HG02623 (cell line): Measurements from ENCODE around the gene GRIK4.
"Not testable (repeated sequence)": the region's sequence is repeated elsewhere in the genome, so short reads cannot be mapped to it uniquely, and the experiment has no call there.

ENCODE experiments used
- ATAC-seq: cut with Tn5 transposase; IDR thresholded peaks from one replicate; pipeline ENCODE4 v1.9.1; 2021; ENCODE audit warnings: moderate library complexity; ENCODE audit not compliant: unreplicated experiment

Gene GRIK4

DNA sequence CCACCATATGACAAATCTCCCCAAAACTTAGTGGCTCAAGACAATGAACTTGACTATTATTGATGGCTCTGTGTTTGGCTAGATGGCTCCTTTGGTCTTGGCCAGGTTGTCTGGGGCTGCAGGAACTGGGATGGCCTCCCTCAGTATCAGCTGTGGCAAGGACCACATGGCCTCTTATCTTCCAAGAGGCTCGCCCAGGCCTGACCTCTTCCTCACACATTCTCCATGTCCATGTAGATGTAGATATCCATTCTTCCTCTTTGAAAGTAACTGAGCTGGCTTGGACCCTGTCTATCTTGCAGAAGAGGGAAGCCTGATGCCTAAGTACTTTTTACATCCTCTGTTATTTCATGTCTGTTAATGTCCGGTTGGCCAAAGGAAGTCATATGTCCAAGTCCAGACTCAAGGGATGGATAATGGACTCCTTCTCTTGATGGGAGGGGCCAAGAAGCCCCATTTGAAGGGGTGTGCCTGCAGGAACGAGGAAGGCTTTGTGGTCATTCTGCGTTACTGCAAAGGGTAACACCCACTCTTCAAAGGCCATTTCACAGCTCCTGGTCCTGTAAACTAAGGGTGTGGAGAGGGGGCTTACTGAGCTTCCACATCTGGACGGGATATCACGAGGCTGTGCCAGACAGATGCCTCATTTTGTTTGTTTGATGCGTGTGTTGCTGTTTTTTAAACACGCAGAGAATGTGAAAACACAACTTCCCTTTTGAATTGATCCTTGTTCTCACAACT, 87.1 kb downstream of the GRIK4 start:
- ATAC-seq: no peak

DNA sequence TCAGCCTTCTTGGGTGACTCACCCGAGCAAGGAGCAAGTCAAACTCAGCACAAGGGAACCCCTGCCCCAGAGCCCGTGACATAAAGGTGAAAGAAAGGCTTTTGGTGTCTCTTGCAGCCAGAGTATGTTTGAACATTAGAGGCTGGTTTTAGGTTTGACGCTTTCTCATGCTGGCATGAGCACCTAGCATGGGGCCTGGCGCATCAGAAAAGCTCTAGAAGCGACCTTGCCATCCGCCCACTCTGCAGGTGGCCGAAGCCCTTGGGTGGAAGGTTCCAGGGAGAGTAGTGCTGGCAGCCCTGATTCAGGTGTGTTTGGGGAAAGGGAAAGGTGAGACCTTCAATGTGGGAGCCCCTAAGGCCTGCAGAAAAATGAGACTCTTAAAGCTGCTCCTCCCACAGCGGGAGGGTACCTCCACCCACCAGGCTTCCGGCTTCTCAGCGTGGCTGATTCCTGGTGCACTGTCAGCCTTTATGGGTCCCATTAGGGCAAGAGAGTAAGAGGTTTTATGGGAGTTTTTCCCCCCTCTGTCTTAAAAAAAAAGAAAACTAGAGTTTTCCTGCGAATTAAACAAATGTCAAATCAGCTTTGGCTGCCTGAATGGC, 88.4 kb downstream of the GRIK4 start:
- ATAC-seq: no peak

DNA sequence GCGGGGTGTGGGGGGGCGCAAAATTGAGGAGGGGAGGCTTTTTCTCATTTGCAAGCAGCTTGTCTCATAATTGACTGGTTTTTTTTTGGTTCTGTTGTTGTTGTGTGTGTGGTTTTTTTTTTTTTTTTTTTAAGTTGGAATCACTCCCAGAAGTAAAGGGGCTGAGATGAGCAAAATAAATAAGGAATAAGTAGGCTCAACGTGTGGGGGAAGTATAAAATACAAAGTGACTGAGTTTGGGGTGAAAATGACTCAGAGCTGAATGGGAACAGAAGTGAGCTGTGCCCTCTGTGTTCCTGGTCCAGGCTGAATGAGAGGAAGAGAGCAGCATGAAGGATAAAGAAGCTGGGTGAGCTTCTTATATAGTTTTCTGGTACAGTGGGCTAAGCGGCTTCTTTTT, 90.0 kb downstream of the GRIK4 start:
- ATAC-seq: no peak

DNA sequence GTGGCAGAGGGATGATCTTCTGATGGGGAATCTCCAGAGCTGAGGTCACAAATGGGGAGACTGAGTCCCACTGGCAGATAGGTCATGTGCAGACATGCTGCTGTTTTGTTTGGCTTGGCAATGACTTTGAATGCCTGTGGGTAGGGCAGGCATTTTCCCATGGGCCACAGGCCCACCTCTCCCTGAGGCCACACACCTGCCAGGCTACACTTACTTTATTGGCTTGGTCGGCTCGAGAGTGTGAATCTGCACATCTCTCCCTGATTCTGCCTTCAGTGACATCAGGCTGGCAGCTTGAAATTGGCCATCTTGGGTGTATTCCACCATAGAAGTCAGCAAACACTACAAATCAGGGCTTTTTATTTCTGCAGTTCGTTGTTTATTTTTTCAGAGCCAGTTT, 91.5 kb downstream of the GRIK4 start:
- ATAC-seq: no peak

DNA sequence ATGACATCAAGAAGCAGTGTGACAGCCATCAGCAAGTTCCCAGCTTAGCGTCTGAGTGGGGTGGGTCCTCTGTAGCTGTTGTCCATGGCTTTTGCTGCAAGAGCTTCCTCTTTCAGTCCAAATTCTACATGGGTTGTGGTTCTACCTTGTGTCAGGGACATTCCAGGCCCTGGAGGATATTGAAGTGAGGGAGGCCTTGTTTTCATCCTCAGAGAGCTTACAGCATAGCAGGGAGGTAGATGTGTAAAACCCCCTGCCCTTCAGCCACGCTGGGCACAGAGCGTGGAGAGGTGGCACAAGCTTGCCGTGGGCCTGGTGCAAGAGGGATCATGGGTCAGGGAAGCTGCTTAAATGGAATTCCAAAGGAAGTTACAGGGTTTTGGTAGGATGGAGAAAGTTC, 93.9 kb downstream of the GRIK4 start:
- ATAC-seq: no peak

DNA sequence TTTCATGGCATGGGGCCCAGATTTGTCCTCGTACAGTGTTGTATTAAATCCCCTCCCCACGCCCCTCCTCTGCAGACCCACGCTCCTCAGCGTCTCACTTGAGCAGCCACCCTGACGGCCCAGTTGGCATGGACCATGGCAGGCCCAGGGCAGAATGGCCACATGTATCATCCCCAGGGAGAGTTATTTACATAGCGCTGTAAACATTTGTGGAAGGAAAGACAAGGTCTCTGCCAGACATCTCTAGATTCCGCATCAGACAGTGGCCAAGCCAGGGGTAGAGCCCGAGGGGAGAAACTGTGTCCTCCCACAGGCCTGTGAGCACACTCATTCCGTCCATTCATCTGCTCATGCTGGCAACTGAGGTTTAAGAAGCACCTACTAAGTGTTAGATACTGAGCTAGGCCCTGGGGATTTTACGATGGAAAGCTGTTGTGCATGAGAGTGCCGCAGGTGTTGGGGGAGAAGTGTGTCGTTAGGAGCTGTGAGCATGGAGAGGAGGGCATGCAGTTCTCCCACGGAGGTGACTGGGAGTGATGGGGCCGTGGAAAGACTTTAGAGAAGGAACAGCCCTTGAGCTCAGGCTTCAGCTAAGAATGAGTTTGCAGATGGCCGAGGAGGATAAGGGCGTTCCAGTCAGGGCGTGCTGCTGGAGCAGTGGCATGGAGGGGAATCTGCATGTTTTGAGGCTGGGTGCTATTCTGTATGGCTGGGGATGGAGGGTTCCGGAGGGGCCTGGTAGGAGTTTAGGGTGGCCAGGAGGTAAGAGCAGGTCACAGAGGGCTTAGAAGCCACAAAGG, 94.9 kb downstream of the GRIK4 start:
- ATAC-seq: no peak

DNA sequence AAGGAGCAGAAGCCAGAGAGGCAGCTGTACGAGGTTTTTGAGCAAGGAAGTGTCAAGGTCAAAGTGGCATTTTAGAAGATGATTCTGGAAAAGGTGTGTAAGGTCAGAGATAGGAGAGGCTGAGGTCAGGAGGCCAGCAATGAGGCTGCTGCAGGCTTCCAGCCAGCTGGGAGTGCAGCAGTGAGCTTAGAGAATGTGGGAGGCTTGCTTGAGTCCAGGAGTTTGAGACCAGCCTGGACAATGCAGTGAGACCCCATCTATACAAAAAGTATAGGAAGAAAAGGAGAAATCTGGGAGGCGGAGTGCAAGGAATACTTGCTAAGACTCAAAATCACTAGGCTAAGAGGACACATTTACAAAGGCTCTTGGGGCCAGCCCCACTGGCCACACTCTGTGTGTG, 96.5 kb downstream of the GRIK4 start:
- no peak for ATAC-seq

DNA sequence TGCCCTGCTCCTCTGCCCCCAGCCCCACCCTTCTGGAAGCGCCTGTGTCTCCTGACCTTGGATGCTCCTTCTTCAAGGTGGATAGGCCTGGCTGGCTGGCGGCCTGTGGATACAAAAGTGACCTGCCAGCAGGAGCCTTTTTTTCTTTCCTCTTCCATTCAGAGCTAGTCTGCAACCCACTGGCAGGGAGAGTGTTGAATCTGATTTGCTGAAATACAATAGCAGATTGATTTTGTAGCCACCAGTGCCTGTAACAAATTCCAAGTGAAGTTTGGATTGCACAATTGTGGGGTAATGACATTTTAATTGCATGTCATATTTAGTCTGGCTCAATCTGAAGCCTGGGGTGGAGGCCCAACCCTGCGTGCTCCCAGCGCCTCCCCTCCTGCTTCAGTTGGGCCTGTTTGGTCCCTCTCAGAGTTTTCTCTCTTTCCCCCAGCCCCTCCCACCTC, 97.2 kb downstream of the GRIK4 start:
- no peak for ATAC-seq

DNA sequence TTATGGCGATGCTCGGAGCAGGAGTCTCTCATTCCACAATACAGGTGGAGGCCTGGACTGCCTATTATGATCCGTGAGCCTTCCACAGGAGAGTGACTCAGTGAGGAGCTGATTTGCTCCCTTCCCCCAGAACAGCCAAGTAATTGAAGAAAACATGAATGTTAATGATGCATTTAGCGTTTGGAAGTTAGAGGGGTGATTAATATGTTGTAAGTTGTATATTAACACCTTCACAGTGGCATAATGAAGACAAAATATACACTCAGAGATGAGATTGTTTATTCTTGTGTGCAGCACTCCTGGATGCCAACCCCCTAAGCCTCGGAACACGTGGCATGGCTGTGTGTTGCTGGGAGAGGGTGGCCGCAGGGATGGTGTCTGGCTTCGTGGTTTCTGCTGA, 98.6 kb downstream of the GRIK4 start:
- no peak for ATAC-seq

DNA sequence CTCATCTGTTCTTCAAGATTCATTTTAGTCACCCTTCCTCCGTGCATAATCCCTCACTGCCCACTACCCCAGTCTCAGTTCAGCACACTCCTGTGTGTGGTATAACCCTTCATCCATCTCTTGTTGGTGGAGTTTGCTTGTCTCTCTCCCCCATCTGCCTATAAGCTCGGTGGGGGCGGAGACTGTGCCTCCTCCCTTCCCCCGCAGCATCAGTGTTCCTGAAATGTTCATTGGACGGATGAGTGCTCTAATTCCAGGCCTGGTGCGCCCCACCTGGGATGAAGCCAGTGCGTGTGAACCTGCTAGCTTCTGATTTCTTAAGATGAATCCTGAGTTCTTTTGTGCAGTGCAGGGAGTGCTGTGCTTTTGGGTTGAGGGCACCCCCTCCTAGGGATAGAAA, 100.0 kb downstream of the GRIK4 start:
- ATAC-seq: no peak

DNA sequence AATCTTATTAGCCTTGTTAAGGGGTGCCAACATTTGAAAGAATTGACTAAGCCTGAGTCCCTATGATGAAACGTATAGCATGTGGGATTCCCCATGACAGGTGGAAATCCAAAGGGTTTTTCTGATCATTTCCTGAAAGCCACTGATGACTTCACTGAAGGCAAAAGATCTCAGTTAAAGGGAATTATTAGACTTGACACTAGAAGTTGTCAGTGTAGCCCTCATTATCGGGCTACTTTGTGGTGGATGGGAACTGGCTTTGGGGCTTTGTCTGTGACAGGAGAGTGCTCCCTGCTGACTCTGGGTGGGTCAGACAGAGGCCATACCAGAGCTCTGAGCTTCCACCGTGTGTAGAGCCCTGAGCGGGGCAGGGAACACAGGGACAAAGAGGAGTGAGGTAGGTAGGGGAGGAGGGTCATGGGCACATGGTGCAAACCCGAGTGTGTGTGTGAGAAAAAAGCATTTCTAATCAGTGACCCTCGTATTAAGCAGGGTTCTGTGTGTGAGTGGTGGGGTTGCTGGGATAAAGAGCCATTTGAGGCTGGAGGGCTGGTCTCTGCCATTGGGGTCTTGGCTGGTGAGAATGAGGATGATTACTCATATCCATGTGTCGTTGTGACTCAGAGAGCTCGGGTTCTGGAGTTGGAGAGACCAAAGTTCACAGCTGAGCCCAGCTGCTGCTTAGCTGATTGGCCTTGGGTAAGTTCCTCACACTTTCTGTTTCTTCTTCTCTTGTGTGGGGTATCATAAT, 101.1 kb downstream of the GRIK4 start:
- ATAC-seq: peak; percentile 84

DNA sequence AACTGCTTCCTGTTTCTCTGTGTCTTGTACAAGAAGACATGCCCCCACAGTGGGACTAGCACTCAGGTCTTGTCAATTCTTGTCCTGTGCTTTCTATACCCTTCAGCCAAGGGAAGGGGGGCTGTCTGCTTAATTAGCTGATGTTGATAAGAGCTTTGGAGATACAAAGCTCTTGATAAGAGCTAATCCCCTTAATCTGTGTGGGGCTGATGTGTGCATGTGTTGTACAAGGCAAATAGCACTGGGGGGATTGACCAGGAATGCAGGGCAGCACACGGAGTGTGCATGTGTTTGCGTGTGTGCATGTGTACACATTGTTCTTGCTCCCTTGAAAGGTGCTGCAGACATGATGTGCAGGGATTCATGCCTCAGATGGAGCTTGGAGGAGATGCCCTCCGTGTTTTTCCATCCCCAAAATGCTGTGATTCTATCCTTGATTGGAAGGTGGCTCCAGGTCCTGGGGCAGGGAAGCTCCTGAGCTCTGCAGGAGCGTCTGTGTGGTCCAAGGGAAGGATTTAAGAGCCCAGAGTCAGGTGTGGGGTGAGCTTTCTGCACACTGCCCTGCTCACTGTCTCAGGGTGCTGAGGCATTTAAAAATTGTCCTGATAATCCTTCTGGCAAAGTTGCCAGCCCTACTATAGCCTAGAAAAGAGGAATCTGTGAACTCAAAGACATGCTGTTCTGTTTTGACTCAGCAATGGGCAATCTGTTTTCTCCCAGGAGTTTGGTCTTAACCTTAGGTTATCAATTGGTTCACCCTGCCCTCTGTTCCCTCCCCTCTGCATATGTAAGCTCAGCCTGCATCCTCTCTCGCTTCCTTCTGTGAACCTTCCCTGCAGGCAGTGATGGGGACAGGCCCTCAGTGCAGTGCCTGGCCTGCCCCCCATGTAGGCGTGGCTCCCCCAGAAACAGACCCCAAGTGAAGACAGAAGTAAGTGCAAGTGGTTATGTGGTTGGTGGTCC, 102.0 kb downstream of the GRIK4 start:
- ATAC-seq: no peak

DNA sequence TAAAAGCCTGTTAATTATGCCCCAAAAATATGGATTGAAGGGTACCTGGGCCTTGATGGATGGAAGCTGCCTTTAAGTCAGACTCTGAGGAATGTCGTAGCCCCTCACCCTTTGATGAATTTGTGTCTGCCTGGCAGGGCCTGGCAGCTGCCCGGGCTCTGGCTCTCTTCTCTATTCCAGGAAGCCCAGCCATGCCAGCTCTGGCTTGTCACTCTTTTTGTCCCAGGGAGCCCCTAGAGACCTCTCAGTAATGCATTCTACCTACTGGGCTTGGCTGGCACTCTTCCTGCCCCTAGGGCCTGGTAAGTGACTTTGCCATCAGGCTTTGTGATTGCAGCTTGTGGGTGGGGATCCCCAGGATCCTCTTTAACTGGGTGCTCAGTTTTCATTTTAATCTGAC, 103.8 kb downstream of the GRIK4 start:
- ATAC-seq: no peak

DNA sequence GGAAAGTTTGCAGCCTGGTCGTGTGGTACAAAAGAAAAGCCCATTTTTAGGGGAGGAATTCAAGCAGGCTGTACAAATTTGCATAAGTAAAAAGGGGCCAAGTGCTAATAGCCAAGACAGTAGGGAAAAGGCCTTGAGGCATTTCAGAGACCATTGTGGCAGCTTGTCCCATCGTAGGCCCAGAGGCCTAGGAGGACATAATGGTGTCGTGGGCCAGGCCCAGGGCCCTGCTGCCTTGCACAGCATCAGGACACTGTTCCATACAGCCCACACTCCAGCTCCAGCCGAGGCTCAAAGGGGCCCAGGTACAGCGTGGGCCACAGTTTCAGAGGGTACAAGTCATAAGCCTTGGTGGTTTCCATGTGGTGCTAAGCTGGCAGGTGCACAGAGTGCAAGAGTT, 106.9 kb downstream of the GRIK4 start:
- ATAC-seq: no peak

DNA sequence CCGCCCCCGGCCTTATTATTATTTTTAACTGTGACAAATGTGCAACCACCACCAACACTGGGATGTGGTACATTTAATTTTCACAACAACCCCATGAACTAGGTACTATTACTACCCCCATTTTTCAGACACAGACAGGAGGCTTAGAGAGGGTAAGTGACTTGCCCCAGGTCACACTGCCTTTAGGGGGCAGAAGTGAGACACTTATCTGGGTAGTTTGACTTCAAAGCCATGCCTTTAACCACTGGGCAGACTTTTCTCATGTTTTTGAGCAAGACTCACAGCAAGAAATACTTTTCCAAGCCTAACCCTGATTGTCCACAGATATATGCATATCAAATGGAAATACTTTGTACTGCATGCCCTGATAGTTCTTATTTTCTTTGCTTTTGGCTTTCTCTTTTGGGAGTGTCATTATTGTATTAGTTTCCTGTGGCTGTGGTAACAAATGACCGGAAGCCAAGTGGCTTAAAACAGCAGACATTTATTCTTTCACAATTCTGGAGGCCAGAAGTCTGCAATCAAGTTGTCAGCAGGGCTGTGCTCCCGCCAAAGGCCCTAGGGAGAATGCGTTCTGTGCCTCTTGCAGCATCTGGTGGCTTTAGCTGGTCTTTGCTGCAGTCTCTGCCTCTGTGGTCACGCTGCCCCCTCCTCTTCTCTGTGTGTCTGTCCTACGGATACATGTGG, 110.8 kb downstream of the GRIK4 start:
- ATAC-seq: no peak

DNA sequence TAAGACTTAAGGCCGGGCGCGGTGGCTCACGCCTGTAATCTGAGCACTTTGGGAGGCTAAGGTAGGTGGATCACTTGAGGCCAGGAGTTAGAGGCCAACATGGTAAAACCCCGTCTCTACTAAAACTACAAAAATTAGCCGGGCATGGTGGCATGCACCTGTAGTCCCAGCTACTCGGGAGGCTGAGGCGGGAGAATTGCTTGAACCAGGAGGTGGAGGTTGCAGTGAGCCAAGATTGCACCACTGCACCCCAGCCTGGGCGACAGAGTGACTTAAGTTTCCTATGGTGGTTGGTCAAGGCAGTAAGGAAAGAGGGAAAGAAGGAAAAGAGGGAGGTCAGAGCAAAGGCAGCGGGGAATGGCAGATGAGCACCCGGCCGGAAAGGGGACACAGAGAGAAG, 113.4 kb downstream of the GRIK4 start:
- not testable (repeated sequence) for ATAC-seq

DNA sequence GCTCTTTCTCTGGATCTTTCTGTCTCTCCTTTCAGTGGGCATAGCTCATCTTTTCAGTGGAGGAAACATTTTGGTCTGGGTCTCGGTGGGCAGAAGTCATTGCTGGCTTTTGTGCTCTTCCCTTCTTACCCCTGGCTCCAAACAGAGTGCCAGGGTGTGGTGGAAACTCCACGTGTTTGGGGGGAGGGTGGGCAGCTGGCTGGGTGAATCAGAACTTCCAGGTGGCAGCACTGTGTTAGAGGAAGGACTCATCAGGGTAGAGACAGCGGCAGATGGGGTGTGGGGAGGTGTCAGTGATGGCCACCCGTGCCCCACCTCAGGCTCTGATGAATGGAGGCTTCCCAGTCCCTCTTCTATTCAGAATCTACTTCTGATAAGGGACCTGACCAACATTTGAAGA, 114.0 kb downstream of the GRIK4 start:
- no peak for ATAC-seq

DNA sequence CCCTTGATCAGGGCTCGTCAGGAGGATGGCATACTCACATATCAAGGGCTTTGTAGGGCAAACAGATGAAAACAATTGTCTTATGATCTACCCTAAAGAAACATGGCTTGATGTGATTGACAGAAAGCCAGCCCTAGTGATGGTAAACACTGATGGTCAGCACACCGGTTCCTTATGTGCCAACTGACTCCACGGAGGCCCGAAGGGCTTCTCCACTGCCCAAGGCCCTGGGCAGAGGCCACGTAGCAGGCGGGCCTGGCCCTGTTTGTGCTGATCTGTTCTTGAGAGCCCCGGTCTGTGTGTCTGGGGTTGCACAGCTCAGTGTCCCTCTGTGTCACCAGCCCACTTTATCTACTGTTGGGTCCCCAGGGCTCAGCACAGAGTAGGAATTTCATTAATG, 115.2 kb downstream of the GRIK4 start:
- no peak for ATAC-seq

DNA sequence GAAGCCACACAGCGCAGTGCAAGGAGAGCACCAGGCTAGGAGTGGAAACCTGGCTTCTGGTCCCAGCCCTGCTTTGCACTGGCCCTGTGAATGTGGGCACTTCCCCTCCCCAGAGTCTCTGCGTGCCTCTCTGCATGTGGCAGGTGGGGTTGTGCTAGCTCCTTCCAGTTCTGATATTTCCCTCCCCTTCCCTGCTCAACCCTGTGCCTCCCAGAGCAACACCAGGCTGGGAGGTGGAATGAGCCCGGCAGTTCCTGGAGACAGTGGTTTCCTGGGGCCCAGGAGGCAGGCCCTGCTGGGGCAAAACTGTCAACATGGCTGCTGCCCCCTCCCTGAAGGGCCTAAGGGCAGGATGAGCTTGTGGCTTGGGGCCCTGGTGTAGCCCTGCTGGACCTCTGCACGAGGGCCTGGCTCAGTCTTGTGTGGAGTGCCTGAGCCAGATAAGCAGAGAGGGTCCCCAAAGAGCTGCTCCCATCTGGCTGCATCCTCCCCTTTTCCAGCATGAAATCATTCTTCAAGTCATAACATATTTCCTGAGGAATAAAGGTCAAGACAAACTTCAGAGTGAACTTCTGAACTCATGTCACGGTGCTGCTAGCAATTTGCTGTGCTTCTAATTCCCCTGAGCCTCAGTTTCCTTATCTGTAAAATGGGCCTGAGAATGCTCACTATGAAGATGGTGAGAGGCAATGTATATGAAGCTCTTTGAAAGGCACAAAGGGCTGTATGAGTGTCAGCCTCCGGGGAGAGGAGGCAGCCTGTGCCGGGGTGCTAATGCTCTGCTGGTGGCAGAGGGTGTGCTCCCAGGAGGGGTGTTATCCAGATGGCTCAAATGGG, 116.0 kb downstream of the GRIK4 start:
- no peak for ATAC-seq
